Measurements from ENCODE around the gene ANO2. TPM values are rescaled to one million over a fixed set of nuclear protein-coding genes. Genes with fewer than 3 reads are reported as not detected.

The ANO2 gene
- total RNA-seq (2022; extraction: Qiagen RNA extraction): 0.06 to 0.26 TPM (median 0.13 TPM) in 5 replicates

GRCh38 chr12:5945071-5946008 is at the start of gene ANO2:
Gene ANO2 (minus strand): TSS chr12:5945259. CDS start chr12:5945217, 42 bp downstream.

Other genes starting within 250 kb of the ANO2 start
- 0.03 to 0.31 TPM (median 0.24 TPM) in 5 replicates for gene VWF, start 179.4 kb upstream of the ANO2 start, total RNA-seq (2022; extraction: Qiagen RNA extraction)